GM12878 (cell line): ENCODE data around the gene CLRN1. TPM values are rescaled to one million over a fixed set of nuclear protein-coding genes. Genes with fewer than 3 reads are reported as not detected.

Experiments
- ATAC-seq: fragments of 200-7000 bp; cut with Tn5 transposase; 3 replicates; pipeline ENCODE4 v1.9.1; 2020; ENCODE audit warnings: mild to moderate bottlenecking, moderate library complexity
- BruUV-seq: library from RNA; stranded (reverse); fragments of 400-500 nt; replicated peaks from 2 replicates; lab custom pipeline; 2021; lab: Mats Ljungman, UMichigan
- CTCF ChIA-PET: fragments of 300-600 bp; sonication (Branson Sonifier 250); formaldehyde crosslinking; extraction: SDS; loops from one replicate; lab custom pipeline; 2021; ENCODE audit warnings: inconsistent platforms; lab: Yijun Ruan, JAX
- POLR2A ChIA-PET: fragments of 350-600 bp; formaldehyde crosslinking; extraction: SDS; loops from one replicate; lab custom pipeline; 2021; ENCODE audit warnings: inconsistent platforms; lab: Charles Lee
- RAD21 ChIA-PET: fragments of 300-600 bp; sonication (Branson Sonifier 250); formaldehyde crosslinking; loops from one replicate; lab custom pipeline; 2023; ENCODE audit warnings: antibody characterized with exemption; ENCODE audit not compliant: unreplicated experiment; lab: Charles Lee
- SMC1A ChIA-PET: fragments of 300-600 bp; sonication (Branson Sonifier 250); formaldehyde crosslinking; loops from one replicate; lab custom pipeline; 2023; ENCODE audit not compliant: unreplicated experiment, uncharacterized antibody; lab: Charles Lee
- DNase-seq: peaks from one replicate; pipeline ENCODE4 v3.0.0-alpha.2; 2011; ENCODE audit warnings: low read depth, low spot score
- FAIRE-seq: peaks from 3 replicates; lab custom pipeline; 2011; peaks lifted over from hg19 to GRCh38; lab: Jason Lieb, UNC
- H2AFZ ChIP-seq: 2 replicates; pipeline ENCODE4 v1.6.0; 2011; ENCODE audit warnings: low read depth, low read length, control low read depth; ENCODE audit not compliant: control insufficient read depth
- H3K27ac ChIP-seq: 2 replicates; pipeline ENCODE4 v1.5.1; 2011; ENCODE audit warnings: control low read depth; ENCODE audit not compliant: control insufficient read depth, insufficient read depth
- H3K27me3 ChIP-seq, 2 experiments: replicated peaks in 1 of 2; 2 replicates each; pipeline versions ENCODE4 v1.6.0 to v1.6.1; 2011; ENCODE audit warnings: low read length in 1 of 2; ENCODE audit not compliant: control insufficient read depth in 2 of 2, insufficient read depth in 2 of 2
- H3K36me3 ChIP-seq, 2 experiments: 2 replicates each; pipeline ENCODE4 v1.5.1; 2011; ENCODE audit warnings: low read length in 1 of 2; ENCODE audit not compliant: control insufficient read depth in 2 of 2, insufficient read depth in 2 of 2
- H3K4me1 ChIP-seq: 2 replicates; pipeline ENCODE4 v1.6.1; 2011; ENCODE audit warnings: mild to moderate bottlenecking, low read length, moderate library complexity, mixed read lengths; ENCODE audit not compliant: control insufficient read depth, insufficient read depth
- H3K4me2 ChIP-seq: 2 replicates; pipeline ENCODE4 v1.6.0; 2011; ENCODE audit warnings: control low read depth; ENCODE audit not compliant: control insufficient read depth, insufficient read depth
- H3K4me3 ChIP-seq: fragments of 200-600 bp; sonication (generic); 2 replicates; pipeline ENCODE4 v1.5.1; 2016
- H3K79me2 ChIP-seq: 2 replicates; pipeline ENCODE4 v1.6.0; 2011; ENCODE audit warnings: low read length; ENCODE audit not compliant: control insufficient read depth, insufficient read depth
- H3K9ac ChIP-seq: 2 replicates; pipeline ENCODE4 v1.8.0; 2011; ENCODE audit warnings: low read length, control low read depth, mixed read lengths; ENCODE audit not compliant: control insufficient read depth, insufficient read depth
- H3K9me3 ChIP-seq: replicated peaks from 3 replicates; pipeline ENCODE4 v1.5.1; 2011; ENCODE audit warnings: mild to moderate bottlenecking, low read length; ENCODE audit not compliant: control insufficient read depth, insufficient read depth
- H4K20me1 ChIP-seq: 2 replicates; pipeline ENCODE4 v1.6.0; 2011; ENCODE audit not compliant: control insufficient read depth, insufficient read depth
- BHLHE40 ChIP-seq, 2 experiments: fragments of 450-650 bp in 1 of 2; IDR thresholded peaks; 2 replicates each; pipeline ENCODE4 v1.6.1; 2011 to 2017; ENCODE audit warnings: low read depth in 2 of 2, borderline replicate concordance in 1 of 2, improper control_type of control experiment in 1 of 2, low read length in 1 of 2, mild to moderate bottlenecking in 1 of 2
- BRCA1 ChIP-seq: IDR thresholded peaks from 2 replicates; pipeline ENCODE4 v1.6.1; 2011; ENCODE audit warnings: low read depth, low read length, improper control_type of control experiment
- FOXK2 ChIP-seq: fragments of 450-650 bp; IDR thresholded peaks from 2 replicates; pipeline ENCODE4 v1.6.1; 2017; ENCODE audit warnings: mild to moderate bottlenecking, moderate library complexity
- IKZF1 ChIP-seq: fragments of 450-650 bp; conservative IDR thresholded peaks from 2 replicates; pipeline ENCODE4 v1.6.1; 2017; ENCODE audit warnings: antibody characterized with exemption, mild to moderate bottlenecking
- NFXL1 ChIP-seq: fragments of 450-650 bp; IDR thresholded peaks from 2 replicates; pipeline ENCODE4 v1.6.1; 2017; ENCODE audit warnings: antibody characterized with exemption, mild to moderate bottlenecking, borderline replicate concordance
- SMC3 ChIP-seq: IDR thresholded peaks from 2 replicates; pipeline ENCODE4 v1.6.1; 2011; ENCODE audit warnings: low read length, improper control_type of control experiment, borderline replicate concordance
- TCF7 ChIP-seq: IDR thresholded peaks from 2 replicates; pipeline ENCODE4 v1.6.1; 2014; ENCODE audit warnings: antibody characterized with exemption, borderline replicate concordance
- WGBS: methylation state at CpG from one replicate; pipeline ENCODE4 v1.1.6; 2016; ENCODE audit warnings: low lambda C conversion rate; ENCODE audit not compliant: insufficient replicate concordance, insufficient coverage; ENCODE audit errors: missing lambda C conversion rate; 5-methylcytosine and 5-hydroxymethylcytosine counted together
- in situ Hi-C: fragments of 300-500 bp; cut with MboI; formaldehyde crosslinking; loops from 9 replicates; pipeline ENCODE4 v1.14.3; 2018; ENCODE audit warnings: mixed read lengths
- intact Hi-C: fragments of 100-400 bp; cut with micrococcal nuclease; formaldehyde crosslinking; loops from one replicate; pipeline ENCODE4 v1.14.2; 2022; ENCODE audit not compliant: unreplicated experiment
- polyA plus RNA-seq, 11 experiments: library from polyadenylated mRNA; depleted of rRNA in 4 of 11; unstranded in 6 of 11; stranded (reverse) in 5 of 11; fragments of >200 nt; fragmentation: Nextera tagmentation in 4 of 11; fragmentation: Illumina TruSeq in 1 of 11; extraction: Ambion mirVana in 4 of 11; extraction: Trizol in 1 of 11; gene quantifications; 1 replicate in 1 of 11; 2 replicates in 10 of 11; pipeline versions ENCODE4 v1.2.1 to v1.2.3, GENCODE V29; 2011 to 2016; ENCODE audit warnings: inconsistent platforms in 2 of 11, missing spikeins in 2 of 11, low read depth in 1 of 11
- total RNA-seq, 4 experiments: library from RNA; depleted of rRNA in 3 of 4; stranded (reverse); fragments of >200 nt in 3 of 4; fragmentation: Illumina TruSeq in 1 of 4; extraction: Trizol in 1 of 4; gene quantifications; 2 replicates each; pipeline versions ENCODE4 v1.2.1 to v1.2.3, GENCODE V29; 2013 to 2021
- TF ChIP-seq, protein P1 (sequence below): fragments of 450-650 bp; IDR thresholded peaks from 2 replicates; pipeline ENCODE4 v1.6.1; 2016; ENCODE audit warnings: mild to moderate bottlenecking

CLRN1 gene
- total and polyA plus RNA-seq, 10 of the 15 experiments (the other 5 are each of a cell fraction or from before 2014, with no cell fraction given), result not detected

DNA sequence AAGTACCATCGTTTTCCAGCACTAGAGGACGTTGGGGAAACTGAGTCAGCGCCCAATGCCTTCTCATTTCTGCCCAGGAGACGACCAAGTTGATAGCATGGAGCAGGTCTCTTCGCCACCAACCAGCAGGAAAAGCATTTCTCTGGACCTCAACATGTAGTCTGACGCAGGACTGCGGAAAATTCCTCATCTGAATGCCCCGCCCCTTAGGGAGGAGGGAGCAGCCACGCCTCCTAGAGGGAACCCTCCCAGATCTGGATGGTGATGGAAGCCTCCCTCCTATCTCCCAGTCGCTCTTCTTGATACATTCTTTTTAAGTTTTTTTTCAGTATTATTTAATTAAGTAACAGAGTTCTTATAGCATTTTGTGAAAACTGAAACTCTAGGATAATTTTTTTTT, 49.9 kb downstream of the CLRN1 start:
- in situ Hi-C loops (loop anchor here (10.0 kb wide), 1 partner anchor 222 kb away; no protein-coding TSS in a partner anchor), intact Hi-C loops (no loop called here)
- Histone ChIP-seq H4K20me1 (no peaks in the 10 kb centered on the region), H3K4me3 (no peak overlapping the region), H3K36me3 (no peaks in the 10 kb centered on the region), H3K4me1 (no peaks in the 10 kb centered on the region), H3K27ac (no peak overlapping the region), H3K27me3 (peaks cover 0 to 2% of the 10 kb centered on the region in 2 experiments; a peak in 1 of 4 replicates), H3K9me3 (no peaks in the 10 kb centered on the region), H3K79me2 (no peaks in the 10 kb centered on the region), H3K9ac (no peak overlapping the region)
- no peak for DNase-seq
- BruUV-seq, result no TSS peak
- CTCF ChIA-PET, result no interaction called here
- 15% methylated on average over 10 of the region's 10 CpGs for WGBS
- SMC1A ChIA-PET, result no interaction called here
- ATAC-seq, result no peak
- RAD21 ChIA-PET, result no interaction called here
- POLR2A ChIA-PET, result no interaction called here
- TF ChIP-seq NFXL1, result no peak
- no peak for TF ChIP-seq TCF7
- no peak for TF ChIP-seq BHLHE40 (IDR thresholded peaks at IDR 0.05; ENCODE audit: borderline replicate concordance in 1 of 2, low read depth in 2 of 2, low read length in 1 of 2)
- no peak for TF ChIP-seq FOXK2
- no peak for TF ChIP-seq IKZF1
- TF ChIP-seq, all 136 proteins: peak for 0
- Histone ChIP-seq H3K4me2 (no peak overlapping the region), H2AFZ (no peak overlapping the region)
- no peak for FAIRE-seq

DNA sequence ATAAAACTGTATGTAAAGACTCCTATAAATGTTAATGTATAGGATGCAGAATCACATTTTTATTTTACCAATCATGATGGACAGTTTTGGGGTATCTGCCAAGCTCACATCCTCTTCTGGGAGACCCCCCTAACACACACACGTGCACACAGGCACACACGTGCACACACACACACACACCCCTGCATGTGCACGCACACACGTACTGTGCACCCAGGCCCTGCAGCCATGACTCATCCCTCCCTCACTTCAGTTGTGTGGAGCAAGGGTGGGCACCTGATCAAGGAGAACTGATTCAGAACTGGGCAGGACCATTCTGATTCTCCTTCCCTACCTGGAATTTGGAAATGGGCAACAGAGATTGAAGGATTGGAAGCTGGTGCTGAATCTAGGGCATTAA, 51.3 kb downstream of the CLRN1 start:
- Histone ChIP-seq H3K36me3 (no peaks in the 10 kb centered on the region), H3K4me2 (no peak overlapping the region), H4K20me1 (no peaks in the 10 kb centered on the region), H3K9ac (no peak overlapping the region), H3K27me3 (no peaks in the 10 kb centered on the region; a peak in 1 of 4 replicates), H3K9me3 (no peaks in the 10 kb centered on the region), H2AFZ (no peak overlapping the region), H3K27ac (no peak overlapping the region), H3K4me1 (no peaks in the 10 kb centered on the region), H3K79me2 (no peaks in the 10 kb centered on the region), H3K4me3 (no peak overlapping the region)
- SMC1A ChIA-PET, result no interaction called here
- 0% methylated on average over 4 of the region's 4 CpGs for WGBS
- DNase-seq (no peak), ATAC-seq (no peak), FAIRE-seq (no peak)
- POLR2A ChIA-PET, result no interaction called here
- in situ Hi-C loops, result loop anchor here (10.0 kb wide), 1 partner anchor 224 kb away; no protein-coding TSS in a partner anchor
- CTCF ChIA-PET, result no interaction called here
- intact Hi-C loops, result no loop called here
- RAD21 ChIA-PET, result no interaction called here
- TF ChIP-seq, protein P1, sequence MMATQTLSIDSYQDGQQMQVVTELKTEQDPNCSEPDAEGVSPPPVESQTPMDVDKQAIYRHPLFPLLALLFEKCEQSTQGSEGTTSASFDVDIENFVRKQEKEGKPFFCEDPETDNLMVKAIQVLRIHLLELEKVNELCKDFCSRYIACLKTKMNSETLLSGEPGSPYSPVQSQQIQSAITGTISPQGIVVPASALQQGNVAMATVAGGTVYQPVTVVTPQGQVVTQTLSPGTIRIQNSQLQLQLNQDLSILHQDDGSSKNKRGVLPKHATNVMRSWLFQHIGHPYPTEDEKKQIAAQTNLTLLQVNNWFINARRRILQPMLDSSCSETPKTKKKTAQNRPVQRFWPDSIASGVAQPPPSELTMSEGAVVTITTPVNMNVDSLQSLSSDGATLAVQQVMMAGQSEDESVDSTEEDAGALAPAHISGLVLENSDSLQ, result no peak
- TF ChIP-seq SMC3 (no peak), BRCA1 (no peak)
- BruUV-seq, result no TSS peak
